Immature natural killer cell (primary cell): ENCODE results near the gene CD4. TPM values are rescaled to one million over a fixed set of nuclear protein-coding genes. Genes with fewer than 3 reads are reported as not detected.
"Not testable (repeated sequence)": the region's sequence is repeated elsewhere in the genome, so short reads cannot be mapped to it uniquely, and the experiment has no call there.

Experiments used
- DNase-seq, 3 donors: peaks; one replicate each; pipeline ENCODE4 v3.0.0; 2022; ENCODE audit warnings: mixed read lengths in 1 of 3
- H3K27ac Mint-ChIP-seq, 6 donors: one replicate each; pipeline ENCODE4 v1.8.0; 2020; ENCODE audit warnings: mixed read lengths in 6 of 6, mild to moderate bottlenecking in 5 of 6, inconsistent platforms in 4 of 6, moderate library complexity in 3 of 6
- H3K27me3 Mint-ChIP-seq, 3 donors: one replicate each; pipeline ENCODE4 v1.8.0; 2020 to 2021; ENCODE audit warnings: low read depth in 3 of 3, mild to moderate bottlenecking in 3 of 3, mixed read lengths in 3 of 3, moderate library complexity in 3 of 3, inconsistent platforms in 1 of 3
- H3K36me3 Mint-ChIP-seq, 3 donors: one replicate each; pipeline ENCODE4 v1.8.0; 2020; ENCODE audit warnings: mixed read lengths in 3 of 3, inconsistent platforms in 2 of 3, mild to moderate bottlenecking in 2 of 3
- H3K4me1 Mint-ChIP-seq, 2 donors: one replicate each; pipeline ENCODE4 v1.8.0; 2020; ENCODE audit warnings: inconsistent platforms in 2 of 2, mild to moderate bottlenecking in 2 of 2, mixed read lengths in 2 of 2, moderate library complexity in 1 of 2
- H3K4me3 Mint-ChIP-seq, 5 donors: one replicate each; pipeline ENCODE4 v1.8.0; 2020; ENCODE audit warnings: mild to moderate bottlenecking in 5 of 5, mixed read lengths in 5 of 5, inconsistent platforms in 3 of 5, moderate library complexity in 3 of 5
- H3K9me3 Mint-ChIP-seq, 6 donors: one replicate each; pipeline ENCODE4 v1.8.0; 2020; ENCODE audit warnings: mild to moderate bottlenecking in 6 of 6, mixed read lengths in 6 of 6, inconsistent platforms in 4 of 6, moderate library complexity in 3 of 6
- polyA plus RNA-seq, 3 donors: library from polyadenylated mRNA; unstranded; fragments of 300-500 nt; fragmentation: Illumina TruSeq; gene quantifications; one replicate each; pipeline ENCODE4 v1.2.3, GENCODE V29; 2021

CD4 gene
- 10 to 100 TPM in 1 of 3 donors, 1 to 10 TPM in 2; 2.0 to 11.7 (median 6.6) TPM for polyA plus RNA-seq

- H3K27ac Mint-ChIP-seq = no peak within 1 kb of the TSS
- no peak for DNase-seq
- H3K27me3 Mint-ChIP-seq = peaks cover 12 to 14% (median 13%) of the 10 kb centered on the region in 3 donors
- no peak within 1 kb of the TSS for H3K4me3 Mint-ChIP-seq
- no peaks in the 10 kb centered on the region for H3K36me3 Mint-ChIP-seq
- peaks cover 0 to 2% (median 0%) of the 10 kb centered on the region in 6 donors for H3K9me3 Mint-ChIP-seq
- H3K4me1 Mint-ChIP-seq = peaks cover 6 to 10% of the 10 kb centered on the region in 2 donors
These were observed at the start of gene CD4 for GRCh38 chr12:6788972-6789924. Gene CD4, plus strand, starts transcription at chr12:6789528. Its CDS starts 10,611 bp downstream, at chr12:6800139.

- H3K36me3 Mint-ChIP-seq, H3K27ac Mint-ChIP-seq, H3K27me3 Mint-ChIP-seq, H3K4me3 Mint-ChIP-seq, H3K9me3 Mint-ChIP-seq, H3K4me1 Mint-ChIP-seq, DNase-seq: not testable (repeated sequence)
These were observed 47.2 kb upstream of the CD4 start for GRCh38 chr12:6742080-6742479.

GRCh38 chr12:6742834-6743233 lies 46.5 kb upstream of the CD4 start:
- Mint-ChIP-seq H3K36me3 (peaks cover 9 to 15% (median 9%) of the 10 kb centered on the region in 3 donors), H3K27ac (no peak overlapping the region), H3K4me1 (peaks cover 0 to 4% of the 10 kb centered on the region in 2 donors), H3K4me3 (no peak overlapping the region), H3K27me3 (peaks cover 0 to 2% (median 1%) of the 10 kb centered on the region in 3 donors), H3K9me3 (no peaks in the 10 kb centered on the region)
- DNase-seq = no peak

GRCh38 chr12:6743300-6743699 lies 46.0 kb upstream of the CD4 start:
- not testable (repeated sequence) for H3K9me3 Mint-ChIP-seq, DNase-seq, H3K4me1 Mint-ChIP-seq, H3K4me3 Mint-ChIP-seq, H3K27me3 Mint-ChIP-seq, H3K27ac Mint-ChIP-seq
- peaks cover 13 to 20% (median 14%) of the 10 kb centered on the region in 3 donors for H3K36me3 Mint-ChIP-seq

GRCh38 chr12:6745741-6746525 lies 43.4 kb upstream of the CD4 start:
- H3K27ac Mint-ChIP-seq = peak overlapping the region in 4 of 6 donors; percentile 5 to 40 (median 21)
- peaks cover 19 to 33% (median 22%) of the 10 kb centered on the region in 3 donors for H3K36me3 Mint-ChIP-seq
- peaks cover 1 to 3% (median 2%) of the 10 kb centered on the region in 3 donors for H3K27me3 Mint-ChIP-seq
- H3K9me3 Mint-ChIP-seq = no peaks in the 10 kb centered on the region
- no peak for DNase-seq
- H3K4me3 Mint-ChIP-seq = no peak overlapping the region
- peaks cover 0 to 6% of the 10 kb centered on the region in 2 donors for H3K4me1 Mint-ChIP-seq

- Mint-ChIP-seq H3K4me1 (peaks cover 11 to 16% of the 10 kb centered on the region in 2 donors), H3K9me3 (no peaks in the 10 kb centered on the region), H3K27me3 (peaks cover 1 to 3% (median 2%) of the 10 kb centered on the region in 3 donors), H3K27ac (peak overlapping the region in 3 of 6 donors; percentile 1 to 35 (median 10)), H3K36me3 (peaks cover 21 to 34% (median 22%) of the 10 kb centered on the region in 3 donors), H3K4me3 (no peak overlapping the region)
- no peak for DNase-seq
These were observed 42.1 kb upstream of the CD4 start for GRCh38 chr12:6747216-6747615.

GRCh38 chr12:6748761-6749160 lies 40.6 kb upstream of the CD4 start:
- H3K9me3 Mint-ChIP-seq = no peaks in the 10 kb centered on the region
- DNase-seq = no peak
- H3K4me1 Mint-ChIP-seq = peaks cover 22 to 25% of the 10 kb centered on the region in 2 donors
- peaks cover 5 to 9% (median 7%) of the 10 kb centered on the region in 3 donors for H3K27me3 Mint-ChIP-seq
- H3K36me3 Mint-ChIP-seq = peaks cover 21 to 34% (median 22%) of the 10 kb centered on the region in 3 donors
- no peak overlapping the region for H3K4me3 Mint-ChIP-seq
- H3K27ac Mint-ChIP-seq = peak overlapping the region in 1 of 6 donors; percentile 9

- no peaks in the 10 kb centered on the region for H3K9me3 Mint-ChIP-seq
- H3K27ac Mint-ChIP-seq = peak overlapping the region in 2 of 6 donors; percentile 53 to 58
- H3K4me3 Mint-ChIP-seq = peak overlapping the region in 2 of 5 donors; percentile 32 to 56
- no peak for DNase-seq
- peaks cover 22 to 24% of the 10 kb centered on the region in 2 donors for H3K4me1 Mint-ChIP-seq
- peaks cover 5 to 13% (median 7%) of the 10 kb centered on the region in 3 donors for H3K27me3 Mint-ChIP-seq
- peaks cover 21 to 30% (median 22%) of the 10 kb centered on the region in 3 donors for H3K36me3 Mint-ChIP-seq
These were observed 38.8 kb upstream of the CD4 start for GRCh38 chr12:6750506-6750905.

GRCh38 chr12:6751767-6752166 lies 37.6 kb upstream of the CD4 start:
- H3K36me3 Mint-ChIP-seq = peaks cover 21 to 27% (median 22%) of the 10 kb centered on the region in 3 donors
- peak overlapping the region; percentile 92 to 96 (median 94) for H3K27ac Mint-ChIP-seq
- H3K9me3 Mint-ChIP-seq = no peaks in the 10 kb centered on the region
- peaks cover 4 to 13% (median 7%) of the 10 kb centered on the region in 3 donors for H3K27me3 Mint-ChIP-seq
- no peak for DNase-seq
- peak overlapping the region; percentile 93 to 97 (median 95) for H3K4me3 Mint-ChIP-seq
- peaks cover 22 to 24% of the 10 kb centered on the region in 2 donors for H3K4me1 Mint-ChIP-seq

GRCh38 chr12:6752167-6752920 lies 37.0 kb upstream of the CD4 start:
- Mint-ChIP-seq H3K36me3 (peaks cover 16 to 24% (median 19%) of the 10 kb centered on the region in 3 donors), H3K27ac (peak overlapping the region; percentile 92 to 96 (median 94)), H3K4me1 (peaks cover 22 to 24% of the 10 kb centered on the region in 2 donors), H3K9me3 (no peaks in the 10 kb centered on the region), H3K27me3 (peaks cover 4 to 13% (median 7%) of the 10 kb centered on the region in 3 donors), H3K4me3 (peak overlapping the region; percentile 93 to 97 (median 95))
- DNase-seq = no peak

- Mint-ChIP-seq H3K27me3 (peaks cover 4 to 12% (median 7%) of the 10 kb centered on the region in 3 donors), H3K27ac (peak within 1 kb of the TSS; percentile 95 to 99 (median 97)), H3K9me3 (no peaks in the 10 kb centered on the region), H3K4me1 (peaks cover 22 to 24% of the 10 kb centered on the region in 2 donors), H3K4me3 (peak within 1 kb of the TSS; percentile 93 to 97 (median 95)), H3K36me3 (peaks cover 8 to 16% (median 11%) of the 10 kb centered on the region in 3 donors)
- peak; percentile 95 to 97 (median 96) for DNase-seq
These were observed 36.2 kb upstream of the CD4 start, which contains the start of gene MLF2 for GRCh38 chr12:6752921-6753771. Gene MLF2, minus strand, starts transcription at chr12:6753141. Its CDS starts 807 bp downstream, at chr12:6752334.

- peaks cover 4 to 11% (median 8%) of the 10 kb centered on the region in 3 donors for H3K36me3 Mint-ChIP-seq
- H3K27me3 Mint-ChIP-seq = peaks cover 4 to 11% (median 5%) of the 10 kb centered on the region in 3 donors
- no peaks in the 10 kb centered on the region for H3K9me3 Mint-ChIP-seq
- peak overlapping the region; percentile 95 to 99 (median 97) for H3K27ac Mint-ChIP-seq
- peak overlapping the region; percentile 93 to 97 (median 95) for H3K4me3 Mint-ChIP-seq
- DNase-seq = no peak
- H3K4me1 Mint-ChIP-seq = peaks cover 22 to 24% of the 10 kb centered on the region in 2 donors
These were observed 35.5 kb upstream of the CD4 start for GRCh38 chr12:6753772-6754356.
